Erythroblast (primary cell): ENCODE measurements around the gene THOC7.

Source experiments
- GATA1 ChIP-seq: IDR thresholded peaks from 2 replicates; pipeline ENCODE4 v1.6.1; 2011; ENCODE audit warnings: low read depth, mild to moderate bottlenecking, control low read depth, low read length, moderate library complexity
- POLR2A ChIP-seq: IDR thresholded peaks from 2 replicates; pipeline ENCODE4 v1.6.1; 2011; ENCODE audit warnings: mild to moderate bottlenecking, low read length

- TF ChIP-seq POLR2A (no peak), GATA1 (no peak)
Observed at GRCh38 chr3:63808633-63809032, 55.0 kb downstream of the THOC7 start.
